ENCODE data around the gene PCOLCE2. TPM values are rescaled to one million over a fixed set of nuclear protein-coding genes. Genes with fewer than 3 reads are reported as not detected.

PCOLCE2 gene
- polyA plus RNA-seq (2013, experiment 1 of 2) = 7.8 TPM
- 8.6 TPM for polyA plus RNA-seq (2013, experiment 2 of 2)

- Histone ChIP-seq H3K4ac (ENCODE audit: low read length) (no peak within 1 kb of the TSS), H2AK5ac (ENCODE audit: low read depth, low read length) (no peak within 1 kb of the TSS), H4K8ac (ENCODE audit: low read depth, low read length) (no peak within 1 kb of the TSS), H3K18ac (ENCODE audit: low read length) (peak within 1 kb of the TSS; percentile 99), H3K9me3 (replicated peaks in 1 of 2; ENCODE audit: control insufficient read depth in 2 of 2, insufficient read depth in 1 of 2, low read depth in 1 of 2, low read length in 2 of 2) (no peaks in the 10 kb centered on the region), H2BK5ac (ENCODE audit: low read length) (peak within 1 kb of the TSS; percentile 79), H3K27me3 (ENCODE audit: control insufficient read depth in 3 of 3, insufficient read depth in 3 of 3, low read depth in 1 of 3, low read length in 3 of 3) (peaks cover 0 to 74% (median 0%) of the 10 kb centered on the region in 3 experiments), H4K91ac (ENCODE audit: low read depth, low read length, poor library complexity) (no peak within 1 kb of the TSS), H3K79me1 (ENCODE audit: low read depth, low read length) (no peaks in the 10 kb centered on the region), H3K9ac (ENCODE audit: low read depth, low read length, poor library complexity) (peak within 1 kb of the TSS; percentile 87), H3K4me2 (ENCODE audit: insufficient read depth, low read length, poor library complexity, severe bottlenecking) (peak within 1 kb of the TSS; percentile 92), H3K4me3 (ENCODE audit: low read length in 2 of 2) (peak within 1 kb of the TSS; percentile 48 to 91), H3K36me3 (replicated peaks in 1 of 2; ENCODE audit: control insufficient read depth in 2 of 2, insufficient read depth in 2 of 2, low read length in 2 of 2) (no peaks in the 10 kb centered on the region), H3K27ac (replicated peaks; ENCODE audit: low read length) (no peak within 1 kb of the TSS), H2BK12ac (ENCODE audit: low read length) (peak within 1 kb of the TSS; percentile 68), H3K23ac (ENCODE audit: low read depth, low read length, poor library complexity) (peak within 1 kb of the TSS; percentile 82), H3K14ac (ENCODE audit: low read length) (peak within 1 kb of the TSS; percentile 63), H2AFZ (ENCODE audit: low read length) (peak within 1 kb of the TSS; percentile 99), H2BK120ac (ENCODE audit: low read depth, low read length) (peak within 1 kb of the TSS; percentile 43), H3K4me1 (ENCODE audit: control insufficient read depth in 2 of 2, insufficient read depth in 1 of 2, low read depth in 1 of 2, low read length in 2 of 2) (peaks cover 0 to 4% of the 10 kb centered on the region in 2 donors), H2BK15ac (ENCODE audit: low read length) (peak within 1 kb of the TSS; percentile 50)
- WGBS, 2 donors (ENCODE audit: extremely low coverage in 2 of 2, insufficient read length in 2 of 2, insufficient replicate concordance in 1 of 2) = no CpG with 5 or more reads among the region's 74 CpGs
- DNase-seq (ENCODE audit: low spot score) = peak; percentile 49
These were observed at the start of gene PCOLCE2 for GRCh38 chr3:142888481-142889211. Gene PCOLCE2 (minus strand): TSS chr3:142889083. CDS start chr3:142888896, 187 bp downstream.

- WGBS, 2 donors (ENCODE audit: extremely low coverage in 2 of 2, insufficient read length in 2 of 2, insufficient replicate concordance in 1 of 2) = no CpG with 5 or more reads among the region's 5 CpGs
- H3K27me3 ChIP-seq (ENCODE audit: control insufficient read depth in 3 of 3, insufficient read depth in 3 of 3, low read depth in 1 of 3, low read length in 3 of 3) = peaks cover 0 to 16% (median 0%) of the 10 kb centered on the region in 3 experiments
- no peak overlapping the region for H2BK15ac ChIP-seq (ENCODE audit: low read length)
- H3K4me3 ChIP-seq (ENCODE audit: low read length in 2 of 2) = no peak overlapping the region
- H3K23ac ChIP-seq (ENCODE audit: low read depth, low read length, poor library complexity) = no peak overlapping the region
- no peak overlapping the region for H3K9ac ChIP-seq (ENCODE audit: low read depth, low read length, poor library complexity)
- H3K27ac ChIP-seq (replicated peaks; ENCODE audit: low read length) = no peak overlapping the region
- H3K4me2 ChIP-seq (ENCODE audit: insufficient read depth, low read length, poor library complexity, severe bottlenecking) = no peak overlapping the region
- H3K36me3 ChIP-seq (replicated peaks in 1 of 2; ENCODE audit: control insufficient read depth in 2 of 2, insufficient read depth in 2 of 2, low read length in 2 of 2) = no peaks in the 10 kb centered on the region
- H2BK120ac ChIP-seq (ENCODE audit: low read depth, low read length) = no peak overlapping the region
- no peak overlapping the region for H2AFZ ChIP-seq (ENCODE audit: low read length)
- H2BK5ac ChIP-seq (ENCODE audit: low read length) = no peak overlapping the region
- no peaks in the 10 kb centered on the region for H3K4me1 ChIP-seq (ENCODE audit: control insufficient read depth in 2 of 2, insufficient read depth in 1 of 2, low read depth in 1 of 2, low read length in 2 of 2)
- H3K18ac ChIP-seq (ENCODE audit: low read length) = no peak overlapping the region
- H3K9me3 ChIP-seq (replicated peaks in 1 of 2; ENCODE audit: control insufficient read depth in 2 of 2, insufficient read depth in 1 of 2, low read depth in 1 of 2, low read length in 2 of 2) = no peaks in the 10 kb centered on the region
- no peak overlapping the region for H2BK12ac ChIP-seq (ENCODE audit: low read length)
- no peak overlapping the region for H3K4ac ChIP-seq (ENCODE audit: low read length)
- H3K14ac ChIP-seq (ENCODE audit: low read length) = no peak overlapping the region
- DNase-seq (ENCODE audit: low spot score) = no peak
- H2AK5ac ChIP-seq (ENCODE audit: low read depth, low read length) = no peak overlapping the region
- no peak overlapping the region for H4K8ac ChIP-seq (ENCODE audit: low read depth, low read length)
- H3K79me1 ChIP-seq (ENCODE audit: low read depth, low read length) = no peaks in the 10 kb centered on the region
- H4K91ac ChIP-seq (ENCODE audit: low read depth, low read length, poor library complexity) = no peak overlapping the region
These were observed 47.1 kb upstream of the PCOLCE2 start for GRCh38 chr3:142935963-142936362.

GRCh38 chr3:142934887-142935269 lies 46.0 kb upstream of the PCOLCE2 start:
- WGBS, 2 donors (ENCODE audit: extremely low coverage in 2 of 2, insufficient read length in 2 of 2, insufficient replicate concordance in 1 of 2) = no CpG with 5 or more reads among the region's 3 CpGs
- H2BK5ac ChIP-seq (ENCODE audit: low read length) = no peak overlapping the region
- no peaks in the 10 kb centered on the region for H3K36me3 ChIP-seq (replicated peaks in 1 of 2; ENCODE audit: control insufficient read depth in 2 of 2, insufficient read depth in 2 of 2, low read length in 2 of 2)
- H2BK120ac ChIP-seq (ENCODE audit: low read depth, low read length) = no peak overlapping the region
- no peak overlapping the region for H3K23ac ChIP-seq (ENCODE audit: low read depth, low read length, poor library complexity)
- no peak overlapping the region for H4K8ac ChIP-seq (ENCODE audit: low read depth, low read length)
- H3K4me1 ChIP-seq (ENCODE audit: control insufficient read depth in 2 of 2, insufficient read depth in 1 of 2, low read depth in 1 of 2, low read length in 2 of 2) = no peaks in the 10 kb centered on the region
- H3K27ac ChIP-seq (replicated peaks; ENCODE audit: low read length) = no peak overlapping the region
- no peak overlapping the region for H3K18ac ChIP-seq (ENCODE audit: low read length)
- DNase-seq (ENCODE audit: low spot score) = no peak
- no peak overlapping the region for H3K4me3 ChIP-seq (ENCODE audit: low read length in 2 of 2)
- no peak overlapping the region for H2BK12ac ChIP-seq (ENCODE audit: low read length)
- H3K4ac ChIP-seq (ENCODE audit: low read length) = no peak overlapping the region
- no peaks in the 10 kb centered on the region for H3K9me3 ChIP-seq (replicated peaks in 1 of 2; ENCODE audit: control insufficient read depth in 2 of 2, insufficient read depth in 1 of 2, low read depth in 1 of 2, low read length in 2 of 2)
- H2BK15ac ChIP-seq (ENCODE audit: low read length) = no peak overlapping the region
- H3K9ac ChIP-seq (ENCODE audit: low read depth, low read length, poor library complexity) = no peak overlapping the region
- no peak overlapping the region for H2AK5ac ChIP-seq (ENCODE audit: low read depth, low read length)
- H2AFZ ChIP-seq (ENCODE audit: low read length) = no peak overlapping the region
- peaks cover 0 to 9% (median 0%) of the 10 kb centered on the region in 3 experiments for H3K27me3 ChIP-seq (ENCODE audit: control insufficient read depth in 3 of 3, insufficient read depth in 3 of 3, low read depth in 1 of 3, low read length in 3 of 3)
- H3K4me2 ChIP-seq (ENCODE audit: insufficient read depth, low read length, poor library complexity, severe bottlenecking) = no peak overlapping the region
- H3K79me1 ChIP-seq (ENCODE audit: low read depth, low read length) = no peaks in the 10 kb centered on the region
- H4K91ac ChIP-seq (ENCODE audit: low read depth, low read length, poor library complexity) = no peak overlapping the region
- H3K14ac ChIP-seq (ENCODE audit: low read length) = no peak overlapping the region

- no peak overlapping the region for H3K27ac ChIP-seq (replicated peaks; ENCODE audit: low read length)
- H2BK120ac ChIP-seq (ENCODE audit: low read depth, low read length) = no peak overlapping the region
- no peak overlapping the region for H4K8ac ChIP-seq (ENCODE audit: low read depth, low read length)
- no peak overlapping the region for H3K14ac ChIP-seq (ENCODE audit: low read length)
- peaks cover 0 to 9% (median 0%) of the 10 kb centered on the region in 3 experiments for H3K27me3 ChIP-seq (ENCODE audit: control insufficient read depth in 3 of 3, insufficient read depth in 3 of 3, low read depth in 1 of 3, low read length in 3 of 3)
- H3K18ac ChIP-seq (ENCODE audit: low read length) = no peak overlapping the region
- H2BK5ac ChIP-seq (ENCODE audit: low read length) = no peak overlapping the region
- no peak overlapping the region for H4K91ac ChIP-seq (ENCODE audit: low read depth, low read length, poor library complexity)
- DNase-seq (ENCODE audit: low spot score) = no peak
- no peak overlapping the region for H3K4me2 ChIP-seq (ENCODE audit: insufficient read depth, low read length, poor library complexity, severe bottlenecking)
- H2AK5ac ChIP-seq (ENCODE audit: low read depth, low read length) = no peak overlapping the region
- no peak overlapping the region for H3K4me3 ChIP-seq (ENCODE audit: low read length in 2 of 2)
- no peak overlapping the region for H3K4ac ChIP-seq (ENCODE audit: low read length)
- no peaks in the 10 kb centered on the region for H3K36me3 ChIP-seq (replicated peaks in 1 of 2; ENCODE audit: control insufficient read depth in 2 of 2, insufficient read depth in 2 of 2, low read length in 2 of 2)
- H3K9me3 ChIP-seq (replicated peaks in 1 of 2; ENCODE audit: control insufficient read depth in 2 of 2, insufficient read depth in 1 of 2, low read depth in 1 of 2, low read length in 2 of 2) = no peaks in the 10 kb centered on the region
- H2BK12ac ChIP-seq (ENCODE audit: low read length) = no peak overlapping the region
- H2AFZ ChIP-seq (ENCODE audit: low read length) = no peak overlapping the region
- H3K23ac ChIP-seq (ENCODE audit: low read depth, low read length, poor library complexity) = no peak overlapping the region
- 100% methylated on average over 1 of the region's 7 CpGs; no CpG with 5 or more reads in 1 of the 2 donors for WGBS, 2 donors (ENCODE audit: extremely low coverage in 2 of 2, insufficient read length in 2 of 2, insufficient replicate concordance in 1 of 2)
- no peak overlapping the region for H3K9ac ChIP-seq (ENCODE audit: low read depth, low read length, poor library complexity)
- H3K4me1 ChIP-seq (ENCODE audit: control insufficient read depth in 2 of 2, insufficient read depth in 1 of 2, low read depth in 1 of 2, low read length in 2 of 2) = no peaks in the 10 kb centered on the region
- H3K79me1 ChIP-seq (ENCODE audit: low read depth, low read length) = no peaks in the 10 kb centered on the region
- no peak overlapping the region for H2BK15ac ChIP-seq (ENCODE audit: low read length)
These were observed 45.4 kb upstream of the PCOLCE2 start for GRCh38 chr3:142934128-142934886.
